ENCODE measurements around the gene EME1. TPM values are rescaled to one million over a fixed set of nuclear protein-coding genes. Genes with fewer than 3 reads are reported as not detected.
"Not testable (repeated sequence)": the region's sequence is repeated elsewhere in the genome, so short reads cannot be mapped to it uniquely, and the experiment has no call there.

The EME1 gene
- total RNA-seq, 1 experiment from 2014 or later = 31.9 TPM

DNA sequence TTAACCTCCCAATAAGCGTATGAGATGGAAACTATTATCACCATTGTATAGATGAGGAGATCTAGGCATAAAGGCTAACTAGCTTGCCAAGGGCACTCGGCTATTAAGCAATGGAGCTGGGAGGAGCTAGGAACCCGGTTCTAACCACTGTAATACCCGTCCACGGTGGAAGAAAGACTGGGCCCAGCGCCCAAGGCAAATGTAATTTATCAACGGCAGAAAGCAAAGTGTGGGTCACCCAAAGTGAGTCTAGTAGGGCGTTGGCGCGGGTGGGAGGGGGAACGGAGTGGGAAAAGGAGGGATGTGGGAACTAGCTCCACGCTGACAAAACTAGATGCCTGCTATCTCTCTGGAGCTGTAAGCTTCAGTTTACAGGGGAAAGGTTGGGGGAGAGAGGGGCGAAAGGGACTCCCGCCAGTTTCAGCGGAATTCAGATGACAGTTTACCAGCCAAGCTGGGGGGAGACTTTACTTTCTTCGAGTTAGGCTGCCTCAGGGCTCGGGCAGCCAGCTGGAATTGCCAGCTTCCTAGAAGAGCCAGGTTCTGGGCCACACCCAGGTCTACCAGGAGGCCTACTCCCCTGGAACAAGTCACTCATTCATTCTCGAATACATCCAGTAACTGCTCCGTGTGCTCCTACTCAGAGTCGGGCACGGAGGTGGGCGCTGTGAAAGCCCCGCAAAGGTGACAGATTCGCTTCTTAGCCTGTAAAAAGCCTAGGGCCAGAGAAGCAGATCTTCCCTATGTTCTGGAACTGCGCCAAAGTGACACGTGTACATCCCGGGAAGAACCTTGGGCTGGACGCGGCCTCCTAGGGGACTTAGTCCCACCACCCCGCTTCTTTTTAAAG, 23.5 kb downstream of the EME1 start:
- no TSS peak for BruUV-seq (replicated peaks)
- no peak for TF ChIP-seq EZH2 (IDR thresholded peaks at IDR 0.05; ENCODE audit: borderline replicate concordance, low read depth, low read length, poor library complexity, severe bottlenecking)
- TF ChIP-seq, protein P1, sequence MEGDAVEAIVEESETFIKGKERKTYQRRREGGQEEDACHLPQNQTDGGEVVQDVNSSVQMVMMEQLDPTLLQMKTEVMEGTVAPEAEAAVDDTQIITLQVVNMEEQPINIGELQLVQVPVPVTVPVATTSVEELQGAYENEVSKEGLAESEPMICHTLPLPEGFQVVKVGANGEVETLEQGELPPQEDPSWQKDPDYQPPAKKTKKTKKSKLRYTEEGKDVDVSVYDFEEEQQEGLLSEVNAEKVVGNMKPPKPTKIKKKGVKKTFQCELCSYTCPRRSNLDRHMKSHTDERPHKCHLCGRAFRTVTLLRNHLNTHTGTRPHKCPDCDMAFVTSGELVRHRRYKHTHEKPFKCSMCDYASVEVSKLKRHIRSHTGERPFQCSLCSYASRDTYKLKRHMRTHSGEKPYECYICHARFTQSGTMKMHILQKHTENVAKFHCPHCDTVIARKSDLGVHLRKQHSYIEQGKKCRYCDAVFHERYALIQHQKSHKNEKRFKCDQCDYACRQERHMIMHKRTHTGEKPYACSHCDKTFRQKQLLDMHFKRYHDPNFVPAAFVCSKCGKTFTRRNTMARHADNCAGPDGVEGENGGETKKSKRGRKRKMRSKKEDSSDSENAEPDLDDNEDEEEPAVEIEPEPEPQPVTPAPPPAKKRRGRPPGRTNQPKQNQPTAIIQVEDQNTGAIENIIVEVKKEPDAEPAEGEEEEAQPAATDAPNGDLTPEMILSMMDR (conservative IDR thresholded peaks at IDR 0.05; ENCODE audit: low read depth, low read length) = no peak
- Histone ChIP-seq H3K9me3 (ENCODE audit: low read depth, low read length, poor library complexity, severe bottlenecking) (no peaks in the 10 kb centered on the region), H3K36me3 (ENCODE audit: insufficient read depth, low read length, poor library complexity, severe bottlenecking) (peaks cover 39% of the 10 kb centered on the region), H3K27me3 (replicated peaks; ENCODE audit: insufficient read depth, low read depth, low read length, poor library complexity) (no peaks in the 10 kb centered on the region), H3K4me3 (ENCODE audit: low read depth, low read length, poor library complexity, severe bottlenecking) (peak overlapping the region; percentile 82), H3K27ac (ENCODE audit: low read depth, low read length, poor library complexity, severe bottlenecking) (peak overlapping the region; percentile 83), H3K4me1 (ENCODE audit: insufficient read depth, low read length, poor library complexity, severe bottlenecking) (peaks cover 10% of the 10 kb centered on the region)
- intact Hi-C loops (cut with micrococcal nuclease; ENCODE audit: unreplicated experiment) = no loop called here
- DNase-seq (ENCODE audit: low spot score) = peak; percentile 54
- CTCF ChIA-PET = interaction anchor here (0.6 to 2.2 kb wide), 12 partner anchors 8 to 196 kb away, joined by 3 to 17 read pairs (median 4); no protein-coding TSS in a partner anchor
- POLR2A ChIA-PET (ENCODE audit: low non-redundant PET) = no interaction called here

GRCh38 chr17:50397111-50397918, 24.3 kb downstream of the EME1 start, which contains the start of gene LRRC59:
Gene LRRC59 (minus strand): TSS chr17:50397523. CDS start chr17:50397317, 206 bp downstream.
- peaks cover 30% of the 10 kb centered on the region for H3K36me3 ChIP-seq (ENCODE audit: insufficient read depth, low read length, poor library complexity, severe bottlenecking)
- peak within 1 kb of the TSS; percentile 82 for H3K4me3 ChIP-seq (ENCODE audit: low read depth, low read length, poor library complexity, severe bottlenecking)
- no peaks in the 10 kb centered on the region for H3K27me3 ChIP-seq (replicated peaks; ENCODE audit: insufficient read depth, low read depth, low read length, poor library complexity)
- H3K9me3 ChIP-seq (ENCODE audit: low read depth, low read length, poor library complexity, severe bottlenecking) = no peaks in the 10 kb centered on the region
- peaks cover 10% of the 10 kb centered on the region for H3K4me1 ChIP-seq (ENCODE audit: insufficient read depth, low read length, poor library complexity, severe bottlenecking)
- intact Hi-C loops (cut with micrococcal nuclease; ENCODE audit: unreplicated experiment) = no loop called here
- POLR2A ChIA-PET (ENCODE audit: low non-redundant PET) = interaction anchor here (0.5 to 0.7 kb wide), 4 partner anchors 24 to 202 kb away, joined by 3 to 7 read pairs (median 5); no protein-coding TSS in a partner anchor
- peak within 1 kb of the TSS; percentile 83 for H3K27ac ChIP-seq (ENCODE audit: low read depth, low read length, poor library complexity, severe bottlenecking)
- TSS peak; percentile 30 for BruUV-seq (replicated peaks)
- peak; percentile 86 for DNase-seq (ENCODE audit: low spot score)
- CTCF ChIA-PET = interaction anchor here (0.6 to 2.2 kb wide), 13 partner anchors 8 to 197 kb away, joined by 3 to 17 read pairs (median 4); no protein-coding TSS in a partner anchor
- TF ChIP-seq EZH2 (IDR thresholded peaks at IDR 0.05; ENCODE audit: borderline replicate concordance, low read depth, low read length, poor library complexity, severe bottlenecking) = no peak
- TF ChIP-seq, protein P1 (conservative IDR thresholded peaks at IDR 0.05; ENCODE audit: low read depth, low read length) = peak; percentile 99

DNA sequence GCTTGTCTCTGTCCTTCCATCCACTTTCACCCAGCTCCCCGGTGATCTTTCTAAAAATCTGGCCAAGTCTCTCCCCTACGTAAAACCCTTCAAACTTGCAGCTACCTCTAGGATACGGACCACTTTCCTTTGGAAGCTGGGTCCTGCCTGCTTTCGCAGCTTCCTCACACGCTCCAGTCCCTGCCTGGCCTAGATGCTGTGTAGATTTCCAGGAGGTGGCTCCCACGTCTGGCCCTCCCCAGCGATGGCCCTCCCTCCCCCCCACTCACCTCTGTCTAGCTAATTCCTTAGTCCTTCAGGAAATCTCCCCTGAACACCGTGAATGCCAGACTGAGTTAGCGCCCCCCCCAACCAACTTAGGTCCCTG, 24.9 kb downstream of the EME1 start:
- no peak for DNase-seq (ENCODE audit: low spot score)
- Histone ChIP-seq H3K27me3 (replicated peaks; ENCODE audit: insufficient read depth, low read depth, low read length, poor library complexity) (no peaks in the 10 kb centered on the region), H3K36me3 (ENCODE audit: insufficient read depth, low read length, poor library complexity, severe bottlenecking) (peaks cover 25% of the 10 kb centered on the region), H3K27ac (ENCODE audit: low read depth, low read length, poor library complexity, severe bottlenecking) (peak overlapping the region; percentile 83), H3K4me3 (ENCODE audit: low read depth, low read length, poor library complexity, severe bottlenecking) (peak overlapping the region; percentile 82), H3K9me3 (ENCODE audit: low read depth, low read length, poor library complexity, severe bottlenecking) (no peaks in the 10 kb centered on the region), H3K4me1 (ENCODE audit: insufficient read depth, low read length, poor library complexity, severe bottlenecking) (peaks cover 10% of the 10 kb centered on the region)
- intact Hi-C loops (cut with micrococcal nuclease; ENCODE audit: unreplicated experiment) = no loop called here
- no TSS peak for BruUV-seq (replicated peaks)
- TF ChIP-seq, protein P1 (conservative IDR thresholded peaks at IDR 0.05; ENCODE audit: low read depth, low read length) = no peak
- TF ChIP-seq EZH2 (IDR thresholded peaks at IDR 0.05; ENCODE audit: borderline replicate concordance, low read depth, low read length, poor library complexity, severe bottlenecking) = no peak
- ChIA-PET CTCF (interaction anchor here (0.5 to 2.2 kb wide), 9 partner anchors 8 to 198 kb away, joined by 3 to 17 read pairs (median 5); no protein-coding TSS in a partner anchor), POLR2A (ENCODE audit: low non-redundant PET) (interaction anchor here (0.6 to 0.7 kb wide), 3 partner anchors 24 to 202 kb away, joined by 3 to 7 read pairs (median 3); no protein-coding TSS in a partner anchor)

DNA sequence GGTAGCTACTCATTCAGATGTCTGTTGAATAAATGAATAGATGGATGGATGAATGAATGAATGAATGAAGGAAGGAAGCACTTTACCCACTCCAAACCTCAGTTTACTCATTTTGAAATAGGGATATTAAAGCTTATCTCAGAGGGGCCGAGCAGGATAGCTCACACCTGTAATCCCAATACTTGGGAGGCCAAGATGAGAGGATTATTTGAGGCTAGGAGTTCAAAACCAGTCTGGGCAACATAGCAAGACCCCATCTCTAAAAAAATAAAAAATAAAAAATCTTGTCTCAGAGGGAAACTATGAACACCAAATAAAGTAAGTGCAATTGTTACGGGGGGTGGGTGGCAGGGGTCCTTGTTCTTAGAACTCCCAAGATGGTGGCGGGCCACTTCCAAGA, 25.6 kb downstream of the EME1 start:
- BruUV-seq (replicated peaks); DNase-seq (ENCODE audit: low spot score); H3K4me3 ChIP-seq (ENCODE audit: low read depth, low read length, poor library complexity, severe bottlenecking); intact Hi-C loops (cut with micrococcal nuclease; ENCODE audit: unreplicated experiment); H3K9me3 ChIP-seq (ENCODE audit: low read depth, low read length, poor library complexity, severe bottlenecking); H3K27me3 ChIP-seq (replicated peaks; ENCODE audit: insufficient read depth, low read depth, low read length, poor library complexity); H3K27ac ChIP-seq (ENCODE audit: low read depth, low read length, poor library complexity, severe bottlenecking); H3K4me1 ChIP-seq (ENCODE audit: insufficient read depth, low read length, poor library complexity, severe bottlenecking): not testable (repeated sequence)
- CTCF ChIA-PET = interaction anchor here (0.6 kb wide), 1 partner anchor 23 kb away, joined by 7 read pairs; no protein-coding TSS in a partner anchor
- H3K36me3 ChIP-seq (ENCODE audit: insufficient read depth, low read length, poor library complexity, severe bottlenecking) = peaks cover 17% of the 10 kb centered on the region
- POLR2A ChIA-PET (ENCODE audit: low non-redundant PET) = interaction anchor here (0.5 kb wide), 1 partner anchor 23 kb away, joined by 4 read pairs; no protein-coding TSS in a partner anchor

All from A673 (cell line).